Stomach (tissue), 9 donors: Measurements from ENCODE around the gene TMEM44. TPM values are rescaled to one million over a fixed set of nuclear protein-coding genes. Genes with fewer than 3 reads are reported as not detected.

ENCODE experiments used
- DNase-seq, 2 donors: peaks; one replicate each; pipeline versions ENCODE4 v3.0.0 to v3.0.0-alpha.2; 2013 to 2019
- H3K27ac ChIP-seq, 5 donors: fragments of 200-600 bp in 4 of 5; sonication (generic) in 4 of 5; one replicate each; pipeline ENCODE4 v1.5.1; 2013 to 2019; ENCODE audit warnings: mild to moderate bottlenecking in 1 of 5, moderate library complexity in 1 of 5
- H3K27me3 ChIP-seq, 3 donors: fragments of 200-600 bp; sonication (generic); one replicate each; pipeline ENCODE4 v1.5.1; 2017 to 2019; ENCODE audit warnings: mixed run types in 1 of 3
- H3K36me3 ChIP-seq, 4 donors: fragments of 200-600 bp; sonication (generic); 1 replicate in 3 of 4; 2 replicates in 1 of 4; pipeline ENCODE4 v1.5.1; 2016 to 2019
- H3K4me1 ChIP-seq, 4 donors: fragments of 200-600 bp; sonication (generic); one replicate each; pipeline ENCODE4 v1.5.1; 2016 to 2019
- H3K4me3 ChIP-seq, 4 donors: fragments of 200-600 bp; sonication (generic) in 3 of 4; one replicate each; pipeline ENCODE4 v1.5.1; 2016 to 2019; ENCODE audit warnings: mild to moderate bottlenecking in 1 of 4
- H3K9me3 ChIP-seq, 4 donors: fragments of 200-600 bp; sonication (generic); one replicate each; pipeline ENCODE4 v1.5.1; 2016 to 2019
- CTCF ChIP-seq, 7 experiments: fragments of 450-650 bp in 4 of 7; fragments of 200-600 bp in 3 of 7; sonication (generic) in 3 of 7; IDR thresholded peaks; one replicate each; pipeline ENCODE4 v1.5.1; 2016 to 2019; ENCODE audit warnings: antibody characterized with exemption in 7 of 7, control low read depth in 2 of 7, mild to moderate bottlenecking in 1 of 7
- EP300 ChIP-seq: sonication (generic); formaldehyde crosslinking; IDR thresholded peaks from one replicate; pipeline ENCODE4 v1.6.1; 2017; ENCODE audit warnings: antibody characterized with exemption
- POLR2A ChIP-seq, 4 donors: fragments of 450-650 bp; IDR thresholded peaks; one replicate each; pipeline ENCODE4 v1.6.1; 2016; ENCODE audit warnings: antibody characterized with exemption in 4 of 4, control low read depth in 2 of 4, mild to moderate bottlenecking in 1 of 4, moderate library complexity in 1 of 4
- POLR2AphosphoS5 ChIP-seq, 3 donors: sonication (generic); formaldehyde crosslinking; IDR thresholded peaks; one replicate each; pipeline ENCODE4 v1.6.1; 2016; ENCODE audit warnings: antibody characterized with exemption in 3 of 3
- WGBS, 5 donors: extraction: QIAGEN DNeasy Blood & Tissue Kit in 3 of 5; methylation state at CpG; one replicate each; pipeline versions ENCODE4 v1.1.5 to v1.1.7; 2013 to 2018; 5-methylcytosine and 5-hydroxymethylcytosine counted together
- intact Hi-C: fragments of 100-400 bp; cut with DNase I; formaldehyde crosslinking; loops from one replicate; pipeline ENCODE4 v1.15.1; 2023; ENCODE audit warnings: low total_unique reads
- polyA plus RNA-seq, 3 donors: library from polyadenylated mRNA; stranded (reverse); fragments of 200-250 nt; gene quantifications; one replicate each; pipeline ENCODE4 v1.2.3, GENCODE V29; 2013
- total RNA-seq, 5 donors: library from RNA; depleted of rRNA; stranded (reverse); fragments of >200 nt; gene quantifications; one replicate each; pipeline versions ENCODE4 v1.1.0 to v1.2.3, GENCODE V29; 2014 to 2016
- donor health status: healthy with polysubstance abuse.
- donor health status: Bipolar disorder and iron deficiency.
- donor health status: healthy.

TMEM44 gene
- total and polyA plus RNA-seq, 8 donors: 4.4 to 352 (median 9.4) TPM; not detected in 1

GRCh38 chr3:194569252-194569651 is 64.0 kb downstream of the TMEM44 start:
- no peaks in the 10 kb centered on the region for H3K9me3 ChIP-seq
- H3K27ac ChIP-seq: no peak overlapping the region

GRCh38 chr3:194565597-194566190 is 67.5 kb downstream of the TMEM44 start:
- Histone ChIP-seq H3K9me3 (no peaks in the 10 kb centered on the region), H3K27ac (no peak overlapping the region), H3K36me3 (no peaks in the 10 kb centered on the region), H3K4me3 (no peak overlapping the region), H3K27me3 (peaks cover 0 to 9% (median 0%) of the 10 kb centered on the region in 3 donors), H3K4me1 (peaks cover 0 to 13% (median 0%) of the 10 kb centered on the region in 4 donors)
- TF ChIP-seq POLR2AphosphoS5 (IDR thresholded peaks at IDR 0.05) (no peak), CTCF (IDR thresholded peaks at IDR 0.05) (no peak)
- no peak for DNase-seq
- 78 to 87% (median 81%) methylated on average over 9 of the region's 9 CpGs for WGBS, 5 donors
- intact Hi-C loops: no loop called here

More at GRCh38 chr3:194569252-194569651, 64.0 kb downstream of the TMEM44 start:
- DNase-seq: no peak
- 89 to 92% (median 91%) methylated on average over 12 of the region's 12 CpGs for WGBS, 5 donors
- Histone ChIP-seq H3K27me3 (peaks cover 0 to 21% (median 0%) of the 10 kb centered on the region in 3 donors), H3K4me3 (no peak overlapping the region), H3K4me1 (peaks cover 6 to 25% (median 14%) of the 10 kb centered on the region in 4 donors), H3K36me3 (no peaks in the 10 kb centered on the region)
- intact Hi-C loops: no loop called here
- TF ChIP-seq POLR2A (IDR thresholded peaks at IDR 0.05) (no peak), POLR2AphosphoS5 (IDR thresholded peaks at IDR 0.05) (no peak), EP300 (no peak), CTCF (IDR thresholded peaks at IDR 0.05) (no peak)

DNA sequence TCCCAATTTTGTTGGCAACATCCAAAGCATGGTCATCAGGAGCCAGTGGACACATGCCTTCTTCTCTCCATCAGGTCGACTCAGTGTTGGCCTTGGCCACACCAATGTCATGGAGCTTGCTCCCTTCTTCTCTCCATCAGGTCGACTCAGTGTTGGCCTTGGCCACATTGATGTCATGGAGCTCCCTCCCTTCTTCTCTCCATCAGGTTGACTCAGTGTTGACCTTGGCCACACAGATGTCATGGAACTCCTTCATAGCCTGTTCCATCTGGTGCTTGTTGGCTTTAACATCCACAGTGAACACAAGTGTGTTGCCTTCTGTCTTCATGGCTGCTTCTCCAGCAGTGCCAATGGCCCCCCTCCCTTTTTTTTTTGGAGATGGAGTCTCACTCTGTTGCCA is 70.2 kb downstream of the TMEM44 start:
- H3K4me3 ChIP-seq: no peak overlapping the region
- TF ChIP-seq CTCF (IDR thresholded peaks at IDR 0.05) (no peak), POLR2AphosphoS5 (IDR thresholded peaks at IDR 0.05) (no peak), POLR2A (IDR thresholded peaks at IDR 0.05) (no peak), EP300 (no peak)
- H3K9me3 ChIP-seq: no peaks in the 10 kb centered on the region
- DNase-seq: no peak
- 70 to 88% (median 82%) methylated on average over 2 of the region's 2 CpGs for WGBS, 5 donors
- H3K4me1 ChIP-seq: peaks cover 0 to 10% (median 0%) of the 10 kb centered on the region in 4 donors
- H3K36me3 ChIP-seq: no peaks in the 10 kb centered on the region
- no peak overlapping the region for H3K27ac ChIP-seq
- intact Hi-C loops: no loop called here
- H3K27me3 ChIP-seq: peaks cover 0 to 9% (median 0%) of the 10 kb centered on the region in 3 donors

DNA sequence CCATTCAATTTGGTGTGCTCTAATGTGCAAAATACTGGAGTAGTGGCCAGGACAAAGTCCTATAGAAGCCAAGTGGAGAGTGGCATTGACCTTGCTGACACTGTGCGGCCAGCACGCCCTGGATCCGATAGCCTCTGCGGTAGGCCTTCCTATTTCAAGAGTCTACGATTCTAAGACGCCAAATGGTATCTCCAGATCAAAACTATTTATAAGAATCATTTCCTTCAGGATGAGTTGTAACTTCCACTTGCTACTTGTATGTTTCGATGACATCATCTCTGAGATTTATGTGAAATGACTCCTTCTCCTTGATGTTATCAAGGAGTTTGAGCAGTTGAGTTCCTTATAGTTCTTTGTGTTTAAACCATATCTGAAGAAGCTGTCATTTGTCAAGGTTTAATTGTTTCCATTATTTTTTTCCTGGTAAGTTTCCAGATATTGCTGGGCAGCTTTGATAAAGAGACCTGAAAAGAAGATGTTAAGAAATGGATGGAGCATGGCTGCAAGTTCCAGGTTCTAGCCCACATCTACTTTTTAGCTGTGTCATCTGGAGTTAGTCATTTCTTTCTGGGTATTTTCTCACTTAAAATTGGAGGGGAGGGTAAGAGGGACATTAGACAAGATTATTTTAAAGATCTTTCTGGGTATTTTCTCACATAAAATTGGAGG is 71.8 kb downstream of the TMEM44 start:
- H3K4me3 ChIP-seq: no peak overlapping the region
- no peaks in the 10 kb centered on the region for H3K9me3 ChIP-seq
- H3K27ac ChIP-seq: no peak overlapping the region
- TF ChIP-seq EP300 (no peak), POLR2AphosphoS5 (IDR thresholded peaks at IDR 0.05) (no peak), POLR2A (IDR thresholded peaks at IDR 0.05) (no peak)
- WGBS, 5 donors: 76 to 81% (median 78%) methylated on average over 7 of the region's 7 CpGs
- no peak for DNase-seq
- peaks cover 0 to 9% (median 0%) of the 10 kb centered on the region in 3 donors for H3K27me3 ChIP-seq
- intact Hi-C loops: no loop called here
- H3K36me3 ChIP-seq: no peaks in the 10 kb centered on the region
- H3K4me1 ChIP-seq: peaks cover 0 to 10% (median 0%) of the 10 kb centered on the region in 4 donors

DNA sequence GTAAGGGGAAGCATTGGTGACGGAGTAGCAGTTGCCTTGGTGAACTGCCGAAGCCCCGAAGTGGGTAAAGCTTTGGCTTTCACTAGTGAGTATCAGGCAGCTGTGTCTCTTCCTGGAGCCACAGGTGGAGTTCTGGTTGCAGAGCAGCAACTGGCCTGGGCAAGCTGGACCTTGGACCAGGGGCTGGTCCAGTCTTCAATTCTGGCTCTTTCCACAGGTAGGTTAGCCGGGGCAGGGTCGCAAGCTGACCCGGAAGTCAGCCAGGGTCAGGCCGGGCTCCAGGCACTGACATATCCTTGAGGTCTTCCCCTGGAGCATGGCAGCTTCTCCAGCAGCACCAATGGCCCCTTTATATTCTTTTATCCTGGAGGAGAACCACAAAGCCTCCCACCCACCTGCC is 73.2 kb downstream of the TMEM44 start:
- Histone ChIP-seq H3K4me1 (peaks cover 0 to 10% (median 0%) of the 10 kb centered on the region in 4 donors), H3K36me3 (no peaks in the 10 kb centered on the region), H3K27ac (no peak overlapping the region), H3K27me3 (peaks cover 0 to 8% (median 0%) of the 10 kb centered on the region in 3 donors), H3K4me3 (no peak overlapping the region), H3K9me3 (no peaks in the 10 kb centered on the region)
- 91 to 94% (median 92%) methylated on average over 7 of the region's 7 CpGs for WGBS, 5 donors
- DNase-seq: no peak
- no peak for TF ChIP-seq CTCF (IDR thresholded peaks at IDR 0.05)
- TF ChIP-seq POLR2A (IDR thresholded peaks at IDR 0.05): no peak
- no peak for TF ChIP-seq POLR2AphosphoS5 (IDR thresholded peaks at IDR 0.05)
- no peak for TF ChIP-seq EP300
- intact Hi-C loops: no loop called here
